ENCODE measurements around the gene KRTAP21-1.

DNA sequence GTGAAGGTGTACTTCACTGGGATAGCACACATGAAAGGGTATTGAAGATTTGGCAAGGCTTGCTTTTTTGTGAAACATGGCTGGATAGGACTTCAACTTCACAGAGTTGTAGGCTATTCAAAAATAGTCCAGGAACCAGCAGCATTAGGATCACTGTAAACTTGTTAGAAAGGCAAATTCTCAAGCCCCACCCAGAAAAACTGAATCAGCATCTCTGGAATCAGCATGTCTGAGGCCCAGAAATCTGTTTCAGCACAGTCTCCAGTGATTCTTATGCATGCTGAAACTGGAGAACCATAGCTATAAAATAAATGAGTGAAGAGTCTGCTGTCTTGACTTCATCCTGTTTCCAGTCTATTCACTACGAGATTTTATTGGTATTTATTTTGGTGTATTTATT, 28.5 kb downstream of the KRTAP21-1 start:
- TF ChIP-seq, protein P1, sequence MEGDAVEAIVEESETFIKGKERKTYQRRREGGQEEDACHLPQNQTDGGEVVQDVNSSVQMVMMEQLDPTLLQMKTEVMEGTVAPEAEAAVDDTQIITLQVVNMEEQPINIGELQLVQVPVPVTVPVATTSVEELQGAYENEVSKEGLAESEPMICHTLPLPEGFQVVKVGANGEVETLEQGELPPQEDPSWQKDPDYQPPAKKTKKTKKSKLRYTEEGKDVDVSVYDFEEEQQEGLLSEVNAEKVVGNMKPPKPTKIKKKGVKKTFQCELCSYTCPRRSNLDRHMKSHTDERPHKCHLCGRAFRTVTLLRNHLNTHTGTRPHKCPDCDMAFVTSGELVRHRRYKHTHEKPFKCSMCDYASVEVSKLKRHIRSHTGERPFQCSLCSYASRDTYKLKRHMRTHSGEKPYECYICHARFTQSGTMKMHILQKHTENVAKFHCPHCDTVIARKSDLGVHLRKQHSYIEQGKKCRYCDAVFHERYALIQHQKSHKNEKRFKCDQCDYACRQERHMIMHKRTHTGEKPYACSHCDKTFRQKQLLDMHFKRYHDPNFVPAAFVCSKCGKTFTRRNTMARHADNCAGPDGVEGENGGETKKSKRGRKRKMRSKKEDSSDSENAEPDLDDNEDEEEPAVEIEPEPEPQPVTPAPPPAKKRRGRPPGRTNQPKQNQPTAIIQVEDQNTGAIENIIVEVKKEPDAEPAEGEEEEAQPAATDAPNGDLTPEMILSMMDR (IDR thresholded peaks at IDR 0.05) = no peak
- TF ChIP-seq POLR2AphosphoS5 (IDR thresholded peaks at IDR 0.05) (no peak), POLR2A (IDR thresholded peaks at IDR 0.05) (no peak)
